NT2/D1 (cell line): Measurements from ENCODE around the gene CACNA1D.

Experiments used
- YY1 ChIP-seq: IDR thresholded peaks from 2 replicates; pipeline ENCODE4 v1.6.1; 2011; ENCODE audit not compliant: insufficient read length, insufficient read depth
- ZNF274 ChIP-seq: IDR thresholded peaks from 2 replicates; pipeline ENCODE4 v1.6.1; 2011; ENCODE audit warnings: mild to moderate bottlenecking, low read depth, low read length

DNA sequence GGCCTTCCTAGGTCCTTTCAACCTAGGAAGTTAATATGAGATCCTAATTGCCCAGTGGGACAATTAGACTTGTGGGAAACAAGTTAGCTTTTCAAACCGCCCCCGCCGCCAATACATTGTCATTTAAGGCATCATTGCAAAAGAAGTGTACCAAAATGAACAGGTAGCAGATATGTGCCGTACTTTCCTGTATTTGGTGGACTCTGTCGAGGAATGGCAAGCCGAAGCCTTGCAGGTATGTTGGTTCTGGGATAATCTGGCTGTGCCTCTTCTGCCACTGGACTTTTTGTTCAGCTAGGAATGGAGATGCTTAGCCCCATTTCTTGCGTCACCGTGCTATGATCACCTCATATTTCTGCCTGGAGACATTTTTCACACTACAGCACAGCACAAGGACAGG lies 157.5 kb downstream of the CACNA1D start:
- TF ChIP-seq YY1 (no peak), ZNF274 (no peak)
